ENCODE data around the gene CYTH1. TPM values are rescaled to one million over a fixed set of nuclear protein-coding genes. Genes with fewer than 3 reads are reported as not detected.
"Not testable (repeated sequence)": the region's sequence is repeated elsewhere in the genome, so short reads cannot be mapped to it uniquely, and the experiment has no call there.

The CYTH1 gene
- total RNA-seq, 4 donors from 2014 or later: 88.3 to 262 (median 109) TPM

DNA sequence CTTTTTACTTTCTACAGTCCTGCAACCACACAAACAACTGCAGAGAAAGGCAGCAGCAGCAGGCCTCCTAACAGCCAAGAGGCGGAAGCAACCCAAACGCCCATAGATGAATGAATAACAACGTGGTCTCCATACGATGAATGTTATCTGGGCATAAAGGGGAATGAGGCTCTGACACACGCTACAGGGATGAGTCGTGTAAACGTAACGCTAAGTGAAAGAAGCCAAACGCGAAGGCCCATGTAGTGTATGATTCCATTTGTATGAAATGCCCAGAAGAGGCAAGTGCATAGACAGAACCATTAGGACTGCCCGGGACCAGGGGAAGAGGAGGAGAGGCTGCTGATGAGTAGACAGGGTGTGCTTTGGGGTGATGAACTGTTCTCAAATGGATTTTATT lies 110.1 kb downstream of the CYTH1 start:
- H3K27me3 ChIP-seq: no peaks in the 10 kb centered on the region
- H3K27ac ChIP-seq: no peak overlapping the region
- TF ChIP-seq, protein P1, sequence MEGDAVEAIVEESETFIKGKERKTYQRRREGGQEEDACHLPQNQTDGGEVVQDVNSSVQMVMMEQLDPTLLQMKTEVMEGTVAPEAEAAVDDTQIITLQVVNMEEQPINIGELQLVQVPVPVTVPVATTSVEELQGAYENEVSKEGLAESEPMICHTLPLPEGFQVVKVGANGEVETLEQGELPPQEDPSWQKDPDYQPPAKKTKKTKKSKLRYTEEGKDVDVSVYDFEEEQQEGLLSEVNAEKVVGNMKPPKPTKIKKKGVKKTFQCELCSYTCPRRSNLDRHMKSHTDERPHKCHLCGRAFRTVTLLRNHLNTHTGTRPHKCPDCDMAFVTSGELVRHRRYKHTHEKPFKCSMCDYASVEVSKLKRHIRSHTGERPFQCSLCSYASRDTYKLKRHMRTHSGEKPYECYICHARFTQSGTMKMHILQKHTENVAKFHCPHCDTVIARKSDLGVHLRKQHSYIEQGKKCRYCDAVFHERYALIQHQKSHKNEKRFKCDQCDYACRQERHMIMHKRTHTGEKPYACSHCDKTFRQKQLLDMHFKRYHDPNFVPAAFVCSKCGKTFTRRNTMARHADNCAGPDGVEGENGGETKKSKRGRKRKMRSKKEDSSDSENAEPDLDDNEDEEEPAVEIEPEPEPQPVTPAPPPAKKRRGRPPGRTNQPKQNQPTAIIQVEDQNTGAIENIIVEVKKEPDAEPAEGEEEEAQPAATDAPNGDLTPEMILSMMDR (IDR thresholded peaks at IDR 0.05): no peak
- TF ChIP-seq POLR2A (IDR thresholded peaks at IDR 0.05): no peak
- no peaks in the 10 kb centered on the region for H3K9me3 ChIP-seq
- H3K4me1 ChIP-seq: peaks cover 0 to 9% (median 0%) of the 10 kb centered on the region in 4 donors
- peaks cover 0 to 36% (median 0%) of the 10 kb centered on the region in 3 donors for H3K36me3 ChIP-seq
- peak in 1 of 3 donors; percentile 10 for DNase-seq
- no peak overlapping the region for H3K4me3 ChIP-seq

DNA sequence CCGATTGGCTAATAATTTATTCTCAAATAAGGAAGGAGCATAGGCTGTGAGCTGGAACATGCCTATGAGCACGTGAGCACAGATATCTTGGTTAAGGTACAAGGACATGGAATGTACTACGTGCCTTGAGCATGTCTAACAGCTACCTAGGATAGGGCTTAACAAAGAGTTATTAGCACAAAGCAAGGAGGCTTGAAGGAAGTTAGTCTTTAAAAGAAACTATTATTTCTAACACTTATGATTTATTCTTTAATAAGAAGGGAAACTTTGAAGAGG lies 110.4 kb downstream of the CYTH1 start:
- not testable (repeated sequence) for H3K4me3 ChIP-seq, H3K4me1 ChIP-seq, H3K27ac ChIP-seq, H3K27me3 ChIP-seq, H3K9me3 ChIP-seq
- peak in 1 of 3 donors; percentile 27 for DNase-seq
- peaks cover 0 to 33% (median 0%) of the 10 kb centered on the region in 3 donors for H3K36me3 ChIP-seq

DNA sequence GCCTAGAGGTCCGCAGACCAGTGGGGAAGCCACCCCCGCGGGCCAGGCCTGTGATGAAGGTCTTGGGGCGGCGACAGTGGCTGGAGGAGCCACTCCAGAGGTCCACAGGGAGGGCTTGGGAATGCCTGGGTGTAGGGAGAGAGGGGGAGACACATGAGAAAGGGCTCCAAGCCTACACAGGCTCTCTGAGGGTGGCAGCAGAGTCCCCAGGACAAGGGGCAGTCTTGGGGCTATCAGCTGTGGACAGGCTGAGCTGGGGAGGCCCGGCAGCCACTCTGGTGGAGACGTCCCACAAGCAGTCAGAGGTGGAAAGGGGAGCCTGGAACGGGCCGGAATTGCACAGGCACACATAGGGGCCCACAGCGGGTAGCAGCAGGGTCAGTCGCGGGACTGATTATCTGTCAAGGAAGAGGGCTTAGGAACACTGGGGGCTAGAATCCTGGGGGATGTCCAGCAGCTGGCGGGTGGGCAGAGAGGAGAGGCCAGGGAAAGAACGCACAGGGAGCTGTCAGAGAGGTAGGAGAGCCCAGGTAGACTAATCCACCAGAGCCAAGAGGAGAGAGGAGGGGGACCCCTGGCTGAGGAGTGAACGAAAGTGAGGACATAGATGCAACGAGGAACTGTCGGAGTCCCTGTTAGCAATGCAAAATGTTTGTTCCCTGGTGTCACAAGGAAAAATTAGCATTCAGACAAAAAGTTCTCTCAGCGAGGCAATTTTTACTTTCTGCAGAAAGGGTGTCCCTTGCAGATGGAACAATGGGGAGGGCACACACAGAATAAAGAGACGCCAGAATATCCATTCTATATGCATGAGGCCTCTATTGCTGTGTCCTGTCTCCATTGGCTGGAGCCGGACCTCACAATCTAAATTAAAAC lies 111.0 kb downstream of the CYTH1 start:
- TF ChIP-seq, protein P1 (IDR thresholded peaks at IDR 0.05): no peak
- TF ChIP-seq POLR2A (IDR thresholded peaks at IDR 0.05): no peak
- H3K27me3 ChIP-seq: no peaks in the 10 kb centered on the region
- peaks cover 0 to 15% (median 2%) of the 10 kb centered on the region in 4 donors for H3K4me1 ChIP-seq
- H3K27ac ChIP-seq: no peak overlapping the region
- H3K36me3 ChIP-seq: peaks cover 0 to 27% (median 0%) of the 10 kb centered on the region in 3 donors
- H3K9me3 ChIP-seq: no peaks in the 10 kb centered on the region
- DNase-seq: peak in 1 of 3 donors; percentile 38
- no peak overlapping the region for H3K4me3 ChIP-seq

DNA sequence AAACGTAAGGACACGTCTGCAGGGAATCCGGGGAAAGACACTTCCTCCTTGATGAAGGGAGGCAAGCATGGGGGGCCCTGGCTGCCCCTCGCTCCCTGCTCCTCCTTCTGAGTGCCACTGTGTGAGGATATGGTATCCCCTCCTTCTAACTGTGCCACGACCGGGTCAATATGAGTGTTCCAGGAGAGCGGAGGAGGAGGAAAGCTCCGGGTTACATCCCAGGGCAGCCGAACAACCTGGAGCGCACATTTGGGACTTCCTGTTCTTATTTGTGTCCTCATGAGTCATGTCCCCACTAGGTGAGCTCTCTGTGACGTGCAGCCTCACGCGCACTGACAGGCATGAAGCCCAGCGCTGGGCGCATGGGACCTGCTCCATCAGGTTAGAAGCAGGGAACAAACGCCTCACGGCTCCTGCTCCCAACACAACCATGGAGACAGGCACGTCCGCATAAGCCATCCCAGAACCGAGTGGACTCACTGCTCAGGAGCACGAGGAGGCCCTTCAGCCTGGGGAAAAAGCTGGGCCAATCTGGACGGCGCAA lies 112.0 kb downstream of the CYTH1 start:
- TF ChIP-seq, protein P1 (IDR thresholded peaks at IDR 0.05): no peak
- no peak for TF ChIP-seq POLR2A (IDR thresholded peaks at IDR 0.05)
- H3K4me3 ChIP-seq: no peak overlapping the region
- H3K36me3 ChIP-seq: peaks cover 0 to 16% (median 0%) of the 10 kb centered on the region in 3 donors
- H3K4me1 ChIP-seq: peaks cover 0 to 25% (median 5%) of the 10 kb centered on the region in 4 donors
- no peak for DNase-seq
- H3K9me3 ChIP-seq: no peaks in the 10 kb centered on the region
- no peak overlapping the region for H3K27ac ChIP-seq
- H3K27me3 ChIP-seq: no peaks in the 10 kb centered on the region

DNA sequence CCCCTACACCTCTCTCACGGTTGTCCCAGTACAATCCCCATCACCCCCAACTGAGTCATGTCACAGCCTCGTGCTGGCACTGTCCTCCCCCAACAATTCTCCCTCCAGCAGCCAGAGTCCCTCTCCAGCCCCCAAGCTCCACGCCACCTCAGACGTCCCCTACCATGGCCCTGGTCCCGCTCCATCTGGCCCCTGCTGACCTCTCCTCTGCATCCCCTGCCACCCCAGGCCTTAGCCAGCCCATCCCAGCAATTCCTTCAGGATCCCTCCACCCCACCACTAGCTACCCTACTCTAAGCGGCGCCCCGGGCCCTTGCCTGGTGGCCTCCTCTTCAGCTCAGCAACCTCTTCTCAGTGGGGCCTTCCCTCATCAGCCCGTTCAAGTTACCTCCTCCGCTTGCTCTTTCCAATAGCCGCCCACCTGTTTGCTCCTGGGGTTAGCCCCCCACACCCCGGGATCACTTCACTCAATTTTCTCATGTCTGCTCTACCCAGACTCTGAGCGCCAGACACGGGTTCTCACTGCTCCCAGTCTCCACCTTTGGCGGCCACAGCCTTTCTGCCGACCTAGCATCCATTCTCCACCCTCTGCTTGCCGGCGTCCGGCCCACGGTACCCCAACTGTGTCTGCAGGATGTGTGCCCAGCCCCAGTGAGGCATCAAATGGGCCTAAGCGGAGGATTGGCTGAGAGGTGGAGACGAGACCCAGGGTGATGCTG lies 112.7 kb downstream of the CYTH1 start:
- no peak overlapping the region for H3K4me3 ChIP-seq
- peaks cover 0 to 31% (median 5%) of the 10 kb centered on the region in 4 donors for H3K4me1 ChIP-seq
- peak in 1 of 3 donors; percentile 41 for DNase-seq
- no peaks in the 10 kb centered on the region for H3K9me3 ChIP-seq
- H3K27ac ChIP-seq: no peak overlapping the region
- TF ChIP-seq, protein P1 (IDR thresholded peaks at IDR 0.05): no peak
- H3K36me3 ChIP-seq: peaks cover 0 to 10% (median 0%) of the 10 kb centered on the region in 3 donors
- no peaks in the 10 kb centered on the region for H3K27me3 ChIP-seq

DNA sequence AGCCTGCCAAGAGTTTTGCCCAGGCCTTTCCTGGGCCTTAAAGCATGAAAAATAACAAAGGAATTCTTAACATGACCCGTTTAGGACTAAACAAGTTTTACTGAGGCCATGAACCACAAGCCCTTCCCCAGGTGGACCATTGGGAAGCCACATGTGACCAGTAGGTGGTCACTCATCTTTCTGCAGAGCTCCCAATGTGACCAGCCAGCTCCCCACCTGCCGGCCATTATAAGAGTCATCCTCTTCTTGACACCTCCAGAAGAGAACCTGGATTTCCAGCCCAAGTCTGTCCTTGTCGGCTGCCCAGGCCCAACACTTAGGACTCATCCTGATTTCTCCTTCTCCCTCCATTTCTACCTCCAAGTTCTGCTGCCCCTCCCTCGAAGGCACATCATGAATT lies 113.2 kb downstream of the CYTH1 start:
- Histone ChIP-seq H3K36me3 (peaks cover 0 to 6% (median 0%) of the 10 kb centered on the region in 3 donors), H3K9me3 (no peaks in the 10 kb centered on the region), H3K27me3 (no peaks in the 10 kb centered on the region), H3K4me3 (no peak overlapping the region), H3K27ac (no peak overlapping the region), H3K4me1 (peaks cover 0 to 33% (median 5%) of the 10 kb centered on the region in 4 donors)
- peak in 1 of 3 donors; percentile 31 for DNase-seq
- TF ChIP-seq, protein P1 (IDR thresholded peaks at IDR 0.05): no peak
- TF ChIP-seq POLR2A (IDR thresholded peaks at IDR 0.05): no peak

Measured in Peyer's patch (tissue), 4 donors.